PC-3 (cell line): ENCODE data around the gene CCDC201. TPM values are rescaled to one million over a fixed set of nuclear protein-coding genes. Genes with fewer than 3 reads are reported as not detected.

Experiments
- ATAC-seq: fragments of 200-7000 bp; cut with Tn5 transposase; 2 replicates; pipeline ENCODE4 v1.9.1; 2020; ENCODE audit warnings: mild to moderate bottlenecking, moderate library complexity
- BruUV-seq: library from RNA; stranded (reverse); fragments of 400-500 nt; replicated peaks from 2 replicates; lab custom pipeline; 2021; lab: Mats Ljungman, UMichigan
- CTCF ChIA-PET: fragments of 300-600 bp; sonication (Branson Sonifier 250); formaldehyde crosslinking; loops from one replicate; lab custom pipeline; 2022; ENCODE audit warnings: antibody characterized with exemption; lab: Charles Lee
- POLR2A ChIA-PET: fragments of 300-600 bp; sonication (Branson Sonifier 250); formaldehyde crosslinking; loops from one replicate; lab custom pipeline; 2022; ENCODE audit warnings: antibody characterized with exemption; ENCODE audit not compliant: unreplicated experiment; lab: Charles Lee
- DNase-seq: peaks from one replicate; pipeline ENCODE4 v3.0.0-alpha.2; 2015
- H2AFZ ChIP-seq: fragments of 300-600 bp; sonication (generic); 2 replicates; pipeline ENCODE4 v1.6.0; 2016; ENCODE audit warnings: antibody characterized with exemption, low read length
- H3F3A ChIP-seq: fragments of 300-600 bp; sonication (generic); one replicate; pipeline ENCODE4 v1.6.0; 2017; ENCODE audit warnings: antibody characterized with exemption, low read length, control low read depth, mild to moderate bottlenecking; ENCODE audit not compliant: unreplicated experiment
- H3K27ac ChIP-seq: fragments of 300-600 bp; sonication (generic); 2 replicates; pipeline ENCODE4 v1.5.1; 2016; ENCODE audit warnings: mild to moderate bottlenecking, low read length
- H3K27me3 ChIP-seq: fragments of 300-600 bp; sonication (generic); 2 replicates; pipeline ENCODE4 v1.6.1; 2016; ENCODE audit warnings: low read length, mixed read lengths
- H3K36me3 ChIP-seq: fragments of 300-600 bp; sonication (generic); 2 replicates; pipeline ENCODE4 v1.6.1; 2016; ENCODE audit warnings: low read depth, mixed run types, low read length, mixed read lengths
- H3K4me1 ChIP-seq: fragments of 300-600 bp; sonication (generic); 2 replicates; pipeline ENCODE4 v1.5.1; 2016; ENCODE audit warnings: low read length; ENCODE audit not compliant: insufficient read depth
- H3K4me2 ChIP-seq: fragments of 300-600 bp; sonication (generic); 2 replicates; pipeline ENCODE4 v1.6.0; 2016; ENCODE audit warnings: low read length
- H3K4me3 ChIP-seq: fragments of 300-600 bp; sonication (generic); 2 replicates; pipeline ENCODE4 v1.5.1; 2016; ENCODE audit warnings: mild to moderate bottlenecking, low read length, mixed read lengths
- H3K79me2 ChIP-seq: fragments of 300-600 bp; sonication (generic); 2 replicates; pipeline ENCODE4 v1.6.1; 2017; ENCODE audit warnings: low read length, mixed read lengths
- H3K9ac ChIP-seq: fragments of 300-600 bp; sonication (generic); 2 replicates; pipeline ENCODE4 v1.6.0; 2016; ENCODE audit warnings: mild to moderate bottlenecking, low read length
- H3K9me2 ChIP-seq: fragments of 300-600 bp; sonication (generic); replicated peaks from 2 replicates; pipeline ENCODE4 v1.6.1; 2016; ENCODE audit warnings: mixed run types, low read length, mixed read lengths
- H3K9me3 ChIP-seq: fragments of 300-600 bp; sonication (generic); 2 replicates; pipeline ENCODE4 v1.6.1; 2016; ENCODE audit warnings: low read length, mixed read lengths
- H4K20me1 ChIP-seq: fragments of 300-600 bp; sonication (generic); 2 replicates; pipeline ENCODE4 v1.6.1; 2016; ENCODE audit warnings: low read length, mixed read lengths
- CTCF ChIP-seq: fragments of 300-600 bp; sonication (generic); conservative IDR thresholded peaks from 2 replicates; pipeline ENCODE4 v1.5.1; 2017; ENCODE audit warnings: antibody characterized with exemption, low read depth, mild to moderate bottlenecking, low read length
- EZH2 ChIP-seq: fragments of 300-600 bp; sonication (generic); IDR thresholded peaks from one replicate; pipeline ENCODE4 v1.6.1; 2017; ENCODE audit warnings: antibody characterized with exemption, mild to moderate bottlenecking, low read length; ENCODE audit not compliant: unreplicated experiment
- EZH2phosphoT487 ChIP-seq: fragments of 300-600 bp; sonication (generic); IDR thresholded peaks from 2 replicates; pipeline ENCODE4 v1.6.1; 2018; ENCODE audit warnings: mild to moderate bottlenecking, antibody characterized with exemption, low read length, borderline replicate concordance
- intact Hi-C: fragments of 100-400 bp; cut with micrococcal nuclease; formaldehyde crosslinking; loops from 2 replicates; pipeline ENCODE4 v1.9.0; 2023
- total RNA-seq: library from RNA; depleted of rRNA; stranded (reverse); fragments of >200 nt; gene quantifications from 2 replicates; pipeline ENCODE4 v1.2.3, GENCODE V29; 2014

CCDC201 gene
- total RNA-seq, 1 experiment from 2014 or later = 0.11 TPM

DNA sequence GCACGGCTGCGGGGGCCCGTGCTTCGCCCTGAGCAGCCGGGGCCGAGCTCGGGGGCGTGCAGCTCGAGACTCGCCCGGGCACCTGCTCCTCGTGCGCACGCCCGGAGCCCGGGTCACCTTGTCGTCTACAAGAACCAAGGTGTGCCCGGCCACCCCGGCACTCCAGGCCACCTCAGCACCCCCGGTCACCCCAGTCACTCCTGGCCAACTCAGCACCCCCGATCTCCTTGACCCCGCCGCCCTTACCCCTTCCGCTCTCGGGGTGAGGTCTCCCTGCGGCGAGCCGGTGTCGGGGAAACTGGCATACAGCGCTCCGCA is 48.5 kb upstream of the CCDC201 start:
- no peaks in the 10 kb centered on the region; the same call in 1 of the 2 replicates for H3K36me3 ChIP-seq
- H3K4me1 ChIP-seq = peaks cover 53% of the 10 kb centered on the region
- H4K20me1 ChIP-seq = peaks cover 3% of the 10 kb centered on the region; the same call in 1 of the 2 replicates
- TF ChIP-seq EZH2phosphoT487 = no peak
- TF ChIP-seq EZH2 = no peak
- TF ChIP-seq CTCF = no peak
- H2AFZ ChIP-seq = peak overlapping the region; percentile 66
- ATAC-seq (no peak), DNase-seq (no peak)
- peak overlapping the region; percentile 90 for H3K4me2 ChIP-seq
- peak overlapping the region; percentile 80 for H3K4me3 ChIP-seq
- CTCF ChIA-PET = interaction anchor here (0.5 to 0.9 kb wide), 4 partner anchors 54 to 1180 kb away, joined by 3 to 7 read pairs (median 4); no protein-coding TSS in a partner anchor
- H3K9me2 ChIP-seq = no peaks in the 10 kb centered on the region
- H3K27me3 ChIP-seq = no peaks in the 10 kb centered on the region
- POLR2A ChIA-PET = interaction anchor here (0.6 kb wide), 1 partner anchor 1164 kb away, joined by 3 read pairs; no protein-coding TSS in a partner anchor
- H3F3A ChIP-seq = no peaks in the 10 kb centered on the region
- no peak overlapping the region for H3K9ac ChIP-seq
- peaks cover 17% of the 10 kb centered on the region; the same call in 1 of the 2 replicates for H3K79me2 ChIP-seq
- no peak overlapping the region for H3K27ac ChIP-seq
- BruUV-seq = no TSS peak
- H3K9me3 ChIP-seq = no peaks in the 10 kb centered on the region
- intact Hi-C loops = loop anchor here (5.0 kb wide), 4 partner anchors 216 to 1331 kb away; no protein-coding TSS in a partner anchor

DNA sequence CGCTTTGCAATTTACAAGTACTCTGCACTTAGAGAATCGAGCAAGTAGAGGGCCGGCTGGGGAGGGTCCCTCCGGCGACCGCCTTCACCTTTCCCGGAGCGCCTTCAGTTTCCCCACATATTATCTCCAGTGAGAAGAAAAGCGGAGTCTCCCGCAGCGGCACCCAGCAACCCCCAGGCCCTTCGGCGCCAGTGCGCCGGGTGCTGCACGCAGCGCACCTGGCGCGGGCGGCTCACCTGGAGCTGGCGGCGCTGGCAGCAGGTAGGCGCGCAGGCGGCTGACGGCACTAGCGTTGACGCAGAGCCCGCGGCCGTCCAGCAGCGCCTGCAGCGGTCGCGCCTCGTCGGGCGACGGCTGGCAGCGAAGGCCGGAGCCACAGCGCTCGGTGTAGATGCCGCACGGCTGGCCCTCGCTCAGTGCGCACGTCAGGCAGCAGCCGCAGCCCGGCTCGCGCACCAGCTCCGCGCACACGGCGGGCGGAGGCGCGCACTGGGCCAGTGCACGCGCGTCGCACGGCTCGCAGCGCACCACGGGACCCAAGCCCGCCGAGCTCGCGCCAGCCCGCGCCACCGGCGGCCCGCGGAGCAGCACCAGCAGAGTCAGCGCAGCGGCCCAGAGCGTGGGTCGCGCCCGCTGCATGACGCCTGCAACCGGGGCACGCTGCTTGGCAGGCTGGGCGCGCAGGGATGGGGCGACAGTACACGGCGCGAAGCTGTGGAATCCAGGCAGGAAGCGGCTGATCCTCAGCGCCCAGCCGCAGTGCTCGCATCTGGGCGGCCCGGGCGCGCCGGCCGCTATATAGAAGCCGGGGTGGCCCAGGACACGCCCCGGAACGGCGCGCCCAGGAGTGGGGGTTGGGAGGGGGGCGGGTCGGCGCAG is 47.9 kb upstream of the CCDC201 start, which contains the start of gene IGFBP3:
TSS of gene IGFBP3 (minus strand) at position 771 of the 879 bp plus-strand sequence. CDS start at position 639, 132 bp downstream.
- ATAC-seq = peak; percentile 49
- no peaks in the 10 kb centered on the region for H3K9me3 ChIP-seq
- H3K27ac ChIP-seq = no peak within 1 kb of the TSS
- peak within 1 kb of the TSS; percentile 34 for H3K9ac ChIP-seq
- H3K27me3 ChIP-seq = no peaks in the 10 kb centered on the region
- intact Hi-C loops = loop anchor here (5.0 kb wide), 4 partner anchors 217 to 1332 kb away; no protein-coding TSS in a partner anchor
- H4K20me1 ChIP-seq = peaks cover 3% of the 10 kb centered on the region; the same call in 1 of the 2 replicates
- BruUV-seq = no TSS peak
- peak within 1 kb of the TSS; percentile 91 for H2AFZ ChIP-seq
- no peaks in the 10 kb centered on the region; the same call in 1 of the 2 replicates for H3K36me3 ChIP-seq
- peak; percentile 76 for DNase-seq
- H3K79me2 ChIP-seq = peaks cover 17% of the 10 kb centered on the region; the same call in 1 of the 2 replicates
- H3F3A ChIP-seq = no peaks in the 10 kb centered on the region
- TF ChIP-seq CTCF = no peak
- TF ChIP-seq EZH2phosphoT487 = peak; percentile 71; the same call in 1 of the 2 replicates
- CTCF ChIA-PET = interaction anchor here (0.5 to 0.9 kb wide), 3 partner anchors 55 to 1180 kb away, joined by 4 to 7 read pairs (median 4); no protein-coding TSS in a partner anchor
- no peaks in the 10 kb centered on the region for H3K9me2 ChIP-seq
- H3K4me2 ChIP-seq = peak within 1 kb of the TSS; percentile 90
- peak within 1 kb of the TSS; percentile 80 for H3K4me3 ChIP-seq
- peaks cover 53% of the 10 kb centered on the region for H3K4me1 ChIP-seq
- POLR2A ChIA-PET = interaction anchor here (0.6 to 0.9 kb wide), 2 partner anchors 233 to 1165 kb away, joined by 3 to 4 read pairs; no protein-coding TSS in a partner anchor
